ENCODE measurements around the gene SNX20. TPM values are rescaled to one million over a fixed set of nuclear protein-coding genes. Genes with fewer than 3 reads are reported as not detected.

Gene SNX20
- total RNA-seq, 1 experiment from 2014 or later, result 0.10 TPM

DNA sequence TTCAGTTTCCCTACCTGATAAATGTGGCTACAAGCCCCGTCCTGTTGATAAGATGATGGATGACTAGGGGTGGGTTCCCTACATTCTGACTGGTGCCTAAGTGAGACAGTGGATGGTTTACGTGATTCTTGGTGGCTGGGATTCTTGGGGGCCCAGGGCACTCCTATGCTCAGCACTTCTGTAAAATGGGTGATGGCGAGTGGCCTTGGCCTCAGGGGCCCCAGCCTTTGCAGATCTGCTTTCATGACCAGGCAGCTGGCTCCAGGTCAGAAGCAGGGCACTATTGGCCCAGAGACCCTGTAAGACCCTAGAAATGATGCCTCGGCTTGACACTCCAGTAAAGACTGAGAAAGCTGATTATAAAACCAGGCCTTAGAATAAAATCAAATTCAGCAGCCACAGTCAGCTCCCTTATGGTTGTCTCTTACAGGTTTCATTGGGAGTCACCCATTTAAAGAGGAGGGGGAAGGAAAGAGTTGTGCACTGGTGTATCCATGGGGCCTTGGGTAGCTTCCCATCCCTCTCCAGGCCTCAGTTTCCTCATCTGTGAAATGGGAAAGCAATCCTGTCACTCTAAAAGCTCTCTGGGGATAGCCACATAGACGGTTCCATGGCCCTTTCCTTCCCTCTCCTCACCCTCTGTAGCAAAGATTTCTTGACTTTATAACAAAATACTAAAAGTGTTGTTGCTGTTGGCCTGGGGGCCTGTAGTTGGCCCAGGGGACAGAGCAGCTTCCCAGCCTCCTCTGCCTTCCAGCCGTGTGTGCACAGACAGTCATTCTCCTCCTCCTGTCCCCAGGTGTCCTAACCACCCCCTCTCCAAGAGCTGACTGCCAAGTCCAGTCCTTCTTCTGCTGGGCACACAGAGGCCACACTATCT is 1.2 kb downstream of the SNX20 start:
- Histone ChIP-seq H3K9me3 (ENCODE audit: control insufficient read depth, insufficient read depth, low read depth, low read length) (no peaks in the 10 kb centered on the region), H3K27me3 (ENCODE audit: control insufficient read depth, insufficient read depth, low read length) (no peaks in the 10 kb centered on the region), H3K4me3 (ENCODE audit: low read depth in 2 of 2, low read length in 2 of 2) (no peak overlapping the region), H3K27ac (ENCODE audit: low read length) (no peak overlapping the region), H3K4me1 (ENCODE audit: control insufficient read depth, insufficient read depth, low read length) (no peaks in the 10 kb centered on the region), H3K36me3 (ENCODE audit: control insufficient read depth, insufficient read depth, low read length) (no peaks in the 10 kb centered on the region)
- TF ChIP-seq, protein P1, sequence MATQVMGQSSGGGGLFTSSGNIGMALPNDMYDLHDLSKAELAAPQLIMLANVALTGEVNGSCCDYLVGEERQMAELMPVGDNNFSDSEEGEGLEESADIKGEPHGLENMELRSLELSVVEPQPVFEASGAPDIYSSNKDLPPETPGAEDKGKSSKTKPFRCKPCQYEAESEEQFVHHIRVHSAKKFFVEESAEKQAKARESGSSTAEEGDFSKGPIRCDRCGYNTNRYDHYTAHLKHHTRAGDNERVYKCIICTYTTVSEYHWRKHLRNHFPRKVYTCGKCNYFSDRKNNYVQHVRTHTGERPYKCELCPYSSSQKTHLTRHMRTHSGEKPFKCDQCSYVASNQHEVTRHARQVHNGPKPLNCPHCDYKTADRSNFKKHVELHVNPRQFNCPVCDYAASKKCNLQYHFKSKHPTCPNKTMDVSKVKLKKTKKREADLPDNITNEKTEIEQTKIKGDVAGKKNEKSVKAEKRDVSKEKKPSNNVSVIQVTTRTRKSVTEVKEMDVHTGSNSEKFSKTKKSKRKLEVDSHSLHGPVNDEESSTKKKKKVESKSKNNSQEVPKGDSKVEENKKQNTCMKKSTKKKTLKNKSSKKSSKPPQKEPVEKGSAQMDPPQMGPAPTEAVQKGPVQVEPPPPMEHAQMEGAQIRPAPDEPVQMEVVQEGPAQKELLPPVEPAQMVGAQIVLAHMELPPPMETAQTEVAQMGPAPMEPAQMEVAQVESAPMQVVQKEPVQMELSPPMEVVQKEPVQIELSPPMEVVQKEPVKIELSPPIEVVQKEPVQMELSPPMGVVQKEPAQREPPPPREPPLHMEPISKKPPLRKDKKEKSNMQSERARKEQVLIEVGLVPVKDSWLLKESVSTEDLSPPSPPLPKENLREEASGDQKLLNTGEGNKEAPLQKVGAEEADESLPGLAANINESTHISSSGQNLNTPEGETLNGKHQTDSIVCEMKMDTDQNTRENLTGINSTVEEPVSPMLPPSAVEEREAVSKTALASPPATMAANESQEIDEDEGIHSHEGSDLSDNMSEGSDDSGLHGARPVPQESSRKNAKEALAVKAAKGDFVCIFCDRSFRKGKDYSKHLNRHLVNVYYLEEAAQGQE (IDR thresholded peaks at IDR 0.05; ENCODE audit: insufficient read depth in 1 of 2, low read depth in 2 of 2, low read length in 1 of 2), result no peak
- TF ChIP-seq, protein P2, sequence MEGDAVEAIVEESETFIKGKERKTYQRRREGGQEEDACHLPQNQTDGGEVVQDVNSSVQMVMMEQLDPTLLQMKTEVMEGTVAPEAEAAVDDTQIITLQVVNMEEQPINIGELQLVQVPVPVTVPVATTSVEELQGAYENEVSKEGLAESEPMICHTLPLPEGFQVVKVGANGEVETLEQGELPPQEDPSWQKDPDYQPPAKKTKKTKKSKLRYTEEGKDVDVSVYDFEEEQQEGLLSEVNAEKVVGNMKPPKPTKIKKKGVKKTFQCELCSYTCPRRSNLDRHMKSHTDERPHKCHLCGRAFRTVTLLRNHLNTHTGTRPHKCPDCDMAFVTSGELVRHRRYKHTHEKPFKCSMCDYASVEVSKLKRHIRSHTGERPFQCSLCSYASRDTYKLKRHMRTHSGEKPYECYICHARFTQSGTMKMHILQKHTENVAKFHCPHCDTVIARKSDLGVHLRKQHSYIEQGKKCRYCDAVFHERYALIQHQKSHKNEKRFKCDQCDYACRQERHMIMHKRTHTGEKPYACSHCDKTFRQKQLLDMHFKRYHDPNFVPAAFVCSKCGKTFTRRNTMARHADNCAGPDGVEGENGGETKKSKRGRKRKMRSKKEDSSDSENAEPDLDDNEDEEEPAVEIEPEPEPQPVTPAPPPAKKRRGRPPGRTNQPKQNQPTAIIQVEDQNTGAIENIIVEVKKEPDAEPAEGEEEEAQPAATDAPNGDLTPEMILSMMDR (IDR thresholded peaks at IDR 0.05), result no peak
- TF ChIP-seq POLR2AphosphoS5 (IDR thresholded peaks at IDR 0.05; ENCODE audit: low read depth, low read length), result no peak
- no peak for TF ChIP-seq SIN3A (IDR thresholded peaks at IDR 0.05; ENCODE audit: borderline replicate concordance, insufficient read depth, low read depth, low read length)
- TF ChIP-seq TCF7L2 (IDR thresholded peaks at IDR 0.05; ENCODE audit: low read depth, low read length), result no peak
- intact Hi-C loops (cut with micrococcal nuclease; ENCODE audit: unreplicated experiment), result no loop called here
- ATAC-seq, result no peak
- in situ Hi-C loops (cut with HindIII; ENCODE audit: low pct_unique_long_range_greater_than_20kb, low sequenced_read_pairs), result no loop called here
- no TSS peak for BruUV-seq (replicated peaks)
- POLR2A ChIA-PET, result no interaction called here
- DNase-seq (ENCODE audit: low read depth, low spot score), result no peak
- CTCF ChIA-PET, result no interaction called here

DNA sequence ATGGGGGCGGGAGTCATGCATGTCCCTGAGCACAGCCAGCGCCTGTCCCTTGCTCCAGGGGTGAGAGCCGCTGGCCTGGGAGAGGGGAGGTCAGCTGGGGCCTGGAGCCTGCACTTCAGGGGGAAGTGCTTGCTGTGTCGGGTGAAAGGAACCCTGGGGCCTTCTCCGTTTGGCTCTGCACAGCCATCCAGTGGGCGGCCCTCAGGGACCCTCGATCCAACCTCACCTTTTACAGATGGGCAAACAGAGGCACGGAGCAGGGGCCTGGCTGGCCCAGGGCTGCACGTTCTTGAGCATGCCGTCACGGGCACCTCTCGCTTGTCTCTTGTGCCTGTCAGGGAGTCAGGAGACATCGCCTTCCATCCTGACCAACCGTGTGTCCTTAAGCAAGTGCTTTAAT is 1.8 kb downstream of the SNX20 start:
- Histone ChIP-seq H3K4me1 (ENCODE audit: control insufficient read depth, insufficient read depth, low read length) (no peaks in the 10 kb centered on the region), H3K27ac (ENCODE audit: low read length) (no peak overlapping the region), H3K27me3 (ENCODE audit: control insufficient read depth, insufficient read depth, low read length) (no peaks in the 10 kb centered on the region), H3K9me3 (ENCODE audit: control insufficient read depth, insufficient read depth, low read depth, low read length) (no peaks in the 10 kb centered on the region), H3K36me3 (ENCODE audit: control insufficient read depth, insufficient read depth, low read length) (no peaks in the 10 kb centered on the region), H3K4me3 (ENCODE audit: low read depth in 2 of 2, low read length in 2 of 2) (no peak overlapping the region)
- TF ChIP-seq TCF7L2 (IDR thresholded peaks at IDR 0.05; ENCODE audit: low read depth, low read length) (no peak), POLR2AphosphoS5 (IDR thresholded peaks at IDR 0.05; ENCODE audit: low read depth, low read length) (no peak), SIN3A (IDR thresholded peaks at IDR 0.05; ENCODE audit: borderline replicate concordance, insufficient read depth, low read depth, low read length) (no peak)
- TF ChIP-seq, protein P2 (IDR thresholded peaks at IDR 0.05), result no peak
- TF ChIP-seq, protein P1 (IDR thresholded peaks at IDR 0.05; ENCODE audit: insufficient read depth in 1 of 2, low read depth in 2 of 2, low read length in 1 of 2), result no peak
- in situ Hi-C loops (cut with HindIII; ENCODE audit: low pct_unique_long_range_greater_than_20kb, low sequenced_read_pairs) (no loop called here), intact Hi-C loops (cut with micrococcal nuclease; ENCODE audit: unreplicated experiment) (no loop called here)
- DNase-seq (ENCODE audit: low read depth, low spot score) (no peak), ATAC-seq (no peak)
- POLR2A ChIA-PET, result no interaction called here
- CTCF ChIA-PET, result no interaction called here
- BruUV-seq (replicated peaks), result no TSS peak
